ENCODE results near the gene TLCD5. TPM values are rescaled to one million over a fixed set of nuclear protein-coding genes. Genes with fewer than 3 reads are reported as not detected.

Gene TLCD5
- total RNA-seq, 4 donors from 2014 or later, result 1.4 to 3.1 (median 2.2) TPM

DNA sequence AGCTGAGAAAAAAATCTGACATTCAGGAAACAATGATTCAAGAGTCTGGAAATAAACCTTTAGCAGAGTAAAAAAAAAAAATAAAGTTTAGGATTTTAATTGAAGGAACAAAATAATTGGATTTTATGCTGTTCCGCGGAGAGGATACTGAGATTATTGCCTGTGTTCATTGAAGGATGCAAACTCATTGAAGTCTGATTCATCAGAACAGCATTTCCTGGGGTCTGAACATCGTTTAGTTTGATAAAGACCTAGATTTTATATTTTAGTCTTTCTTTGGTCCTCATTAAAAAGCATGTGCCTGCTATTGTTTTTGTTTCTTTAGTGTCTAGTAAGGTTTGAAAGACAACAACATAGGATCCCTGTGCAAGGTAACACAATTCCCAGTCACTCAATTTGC lies 4.5 kb downstream of the TLCD5 start:
- no peak overlapping the region for H3K27ac ChIP-seq
- H3K4me3 ChIP-seq, result no peak overlapping the region
- no peaks in the 10 kb centered on the region for H3K9me3 ChIP-seq
- DNase-seq, result no peak
- H3K27me3 ChIP-seq, result no peaks in the 10 kb centered on the region
- peaks cover 0 to 30% (median 2%) of the 10 kb centered on the region in 4 donors for H3K4me1 ChIP-seq
- no peaks in the 10 kb centered on the region for H3K36me3 ChIP-seq
- no peak for TF ChIP-seq POLR2A (IDR thresholded peaks at IDR 0.05)
- TF ChIP-seq, protein P1, sequence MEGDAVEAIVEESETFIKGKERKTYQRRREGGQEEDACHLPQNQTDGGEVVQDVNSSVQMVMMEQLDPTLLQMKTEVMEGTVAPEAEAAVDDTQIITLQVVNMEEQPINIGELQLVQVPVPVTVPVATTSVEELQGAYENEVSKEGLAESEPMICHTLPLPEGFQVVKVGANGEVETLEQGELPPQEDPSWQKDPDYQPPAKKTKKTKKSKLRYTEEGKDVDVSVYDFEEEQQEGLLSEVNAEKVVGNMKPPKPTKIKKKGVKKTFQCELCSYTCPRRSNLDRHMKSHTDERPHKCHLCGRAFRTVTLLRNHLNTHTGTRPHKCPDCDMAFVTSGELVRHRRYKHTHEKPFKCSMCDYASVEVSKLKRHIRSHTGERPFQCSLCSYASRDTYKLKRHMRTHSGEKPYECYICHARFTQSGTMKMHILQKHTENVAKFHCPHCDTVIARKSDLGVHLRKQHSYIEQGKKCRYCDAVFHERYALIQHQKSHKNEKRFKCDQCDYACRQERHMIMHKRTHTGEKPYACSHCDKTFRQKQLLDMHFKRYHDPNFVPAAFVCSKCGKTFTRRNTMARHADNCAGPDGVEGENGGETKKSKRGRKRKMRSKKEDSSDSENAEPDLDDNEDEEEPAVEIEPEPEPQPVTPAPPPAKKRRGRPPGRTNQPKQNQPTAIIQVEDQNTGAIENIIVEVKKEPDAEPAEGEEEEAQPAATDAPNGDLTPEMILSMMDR (IDR thresholded peaks at IDR 0.05), result no peak

DNA sequence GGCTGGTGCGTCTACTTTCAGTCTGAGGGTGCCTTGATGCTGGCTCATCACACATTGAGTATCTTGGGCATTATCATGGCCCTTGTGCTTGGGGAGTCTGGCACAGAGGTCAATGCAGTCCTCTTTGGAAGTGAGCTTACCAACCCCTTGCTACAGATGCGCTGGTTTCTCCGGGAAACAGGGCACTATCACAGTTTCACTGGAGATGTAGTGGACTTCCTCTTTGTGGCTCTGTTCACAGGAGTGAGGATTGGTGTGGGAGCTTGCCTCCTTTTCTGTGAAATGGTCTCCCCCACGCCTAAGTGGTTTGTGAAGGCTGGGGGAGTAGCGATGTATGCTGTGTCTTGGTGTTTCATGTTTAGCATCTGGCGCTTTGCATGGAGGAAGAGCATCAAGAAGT lies 4.9 kb downstream of the TLCD5 start:
- Histone ChIP-seq H3K27me3 (no peaks in the 10 kb centered on the region), H3K9me3 (no peaks in the 10 kb centered on the region), H3K4me3 (no peak overlapping the region), H3K4me1 (peaks cover 0 to 26% (median under 1%) of the 10 kb centered on the region in 4 donors), H3K36me3 (no peaks in the 10 kb centered on the region), H3K27ac (no peak overlapping the region)
- TF ChIP-seq POLR2A (IDR thresholded peaks at IDR 0.05), result no peak
- TF ChIP-seq, protein P1 (IDR thresholded peaks at IDR 0.05), result no peak
- no peak for DNase-seq

DNA sequence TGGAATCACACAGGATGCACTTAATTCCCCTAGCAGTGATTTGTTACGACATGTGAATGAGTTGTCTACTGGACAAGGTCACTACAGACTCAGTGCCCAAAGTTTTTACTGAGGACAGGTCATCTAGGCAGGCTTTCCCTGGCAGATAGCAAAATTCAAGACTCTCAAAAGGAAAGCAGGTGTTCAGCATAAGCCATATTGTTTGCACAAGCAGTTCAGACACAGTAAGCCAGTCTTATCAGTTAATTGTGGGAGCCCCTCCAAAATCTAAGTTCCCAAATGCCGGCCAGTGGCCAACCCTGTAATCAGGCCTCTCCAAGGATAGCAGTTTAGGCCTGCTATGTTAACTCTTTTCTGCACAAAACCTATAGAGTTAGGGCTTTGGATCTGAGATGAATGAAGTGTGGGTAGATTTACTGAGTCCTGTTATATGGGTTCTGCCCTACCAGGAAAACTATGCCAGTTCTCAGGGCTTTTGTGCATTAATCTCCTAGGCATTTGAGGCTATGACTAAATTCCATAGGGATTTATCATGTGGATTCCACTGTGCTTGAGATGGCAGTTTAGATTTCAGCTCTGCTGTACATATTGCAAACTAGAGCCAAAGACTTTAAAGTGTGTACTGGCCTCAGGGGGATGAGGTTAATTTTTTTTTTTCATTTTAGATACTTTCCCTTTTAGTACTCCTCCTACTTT lies 6.3 kb downstream of the TLCD5 start:
- peak overlapping the region in 1 of 4 donors; percentile 9 for H3K27ac ChIP-seq
- no peaks in the 10 kb centered on the region for H3K36me3 ChIP-seq
- H3K27me3 ChIP-seq, result no peaks in the 10 kb centered on the region
- TF ChIP-seq, protein P1 (IDR thresholded peaks at IDR 0.05), result no peak
- TF ChIP-seq POLR2A (IDR thresholded peaks at IDR 0.05), result no peak
- no peak for DNase-seq
- no peaks in the 10 kb centered on the region for H3K9me3 ChIP-seq
- no peak overlapping the region for H3K4me3 ChIP-seq
- H3K4me1 ChIP-seq, result peaks cover 0 to 20% (median 3%) of the 10 kb centered on the region in 4 donors

DNA sequence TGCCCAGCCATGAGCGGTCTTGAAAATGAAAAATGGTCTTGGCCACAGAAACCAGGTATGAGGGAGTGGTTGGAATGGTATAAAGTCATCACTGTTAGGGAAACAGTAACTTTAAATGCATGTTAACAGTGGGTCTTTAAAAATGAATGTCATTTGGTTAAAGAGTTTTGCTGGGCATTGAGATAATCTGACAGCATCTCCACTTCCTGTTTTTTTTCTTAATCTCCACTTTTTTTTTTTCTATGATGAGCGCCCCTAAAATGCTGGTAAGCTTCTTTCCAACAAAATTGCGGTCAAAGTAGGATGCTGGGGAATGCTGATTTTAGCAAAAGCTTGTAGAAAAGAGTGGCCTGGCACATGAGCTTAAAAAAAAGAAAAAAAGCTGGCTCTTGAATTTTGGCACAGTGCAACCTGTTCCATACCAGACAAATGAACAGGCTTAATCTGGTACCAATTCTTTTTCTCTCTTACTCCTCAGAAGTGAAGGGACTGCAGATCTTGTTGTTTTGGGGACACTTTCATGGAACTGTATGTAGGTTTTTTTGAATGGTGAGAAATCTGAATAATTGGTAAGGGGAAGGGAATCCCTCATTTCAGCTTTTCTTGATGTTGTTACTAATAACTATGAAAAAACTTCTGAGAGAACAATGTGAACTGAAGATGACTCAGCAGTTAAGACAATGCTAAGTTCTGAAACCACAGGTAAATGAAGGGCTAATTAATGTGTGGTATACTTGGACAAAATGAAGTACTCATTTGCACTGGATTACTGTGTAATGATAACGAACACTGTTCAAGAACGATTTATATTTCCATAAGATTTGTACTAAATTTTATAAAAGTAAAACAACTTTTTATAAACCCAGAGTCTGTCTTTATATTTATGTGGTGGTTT lies 8.0 kb downstream of the TLCD5 start:
- peaks cover 0 to 7% (median 3%) of the 10 kb centered on the region in 4 donors for H3K4me1 ChIP-seq
- H3K36me3 ChIP-seq, result no peaks in the 10 kb centered on the region
- no peak overlapping the region for H3K27ac ChIP-seq
- no peaks in the 10 kb centered on the region for H3K27me3 ChIP-seq
- no peak overlapping the region for H3K4me3 ChIP-seq
- no peak for DNase-seq
- H3K9me3 ChIP-seq, result no peaks in the 10 kb centered on the region
- TF ChIP-seq, protein P1 (IDR thresholded peaks at IDR 0.05), result no peak
- TF ChIP-seq POLR2A (IDR thresholded peaks at IDR 0.05), result no peak

DNA sequence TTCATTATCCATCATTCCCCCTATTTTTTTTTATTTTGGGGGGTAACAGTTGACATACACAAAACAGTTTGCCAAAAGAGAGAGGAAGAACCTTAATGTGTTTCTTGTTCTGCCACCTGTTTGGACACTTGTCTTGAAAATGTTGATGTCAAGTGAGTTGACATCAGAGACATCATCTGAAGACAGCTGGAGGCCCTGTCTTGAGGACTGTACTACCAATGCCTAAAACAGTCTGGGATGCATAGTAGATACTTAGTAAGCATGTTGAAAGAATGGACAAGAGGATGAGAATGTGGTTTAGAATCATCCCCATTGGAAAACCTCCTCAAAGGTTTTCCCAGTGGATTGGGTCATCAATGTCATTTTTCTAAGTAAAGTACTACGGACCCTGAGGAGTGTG lies 8.7 kb downstream of the TLCD5 start:
- Histone ChIP-seq H3K4me1 (peaks cover 0 to 11% (median 3%) of the 10 kb centered on the region in 4 donors), H3K9me3 (no peaks in the 10 kb centered on the region), H3K27me3 (no peaks in the 10 kb centered on the region), H3K36me3 (no peaks in the 10 kb centered on the region), H3K4me3 (no peak overlapping the region), H3K27ac (no peak overlapping the region)
- DNase-seq, result no peak
- TF ChIP-seq POLR2A (IDR thresholded peaks at IDR 0.05), result no peak
- TF ChIP-seq, protein P1 (IDR thresholded peaks at IDR 0.05), result no peak
